IMR-90 (cell line): ENCODE measurements around the gene MPC2. TPM values are rescaled to one million over a fixed set of nuclear protein-coding genes. Genes with fewer than 3 reads are reported as not detected.

Source experiments
- ATAC-seq: fragments of 200-7000 bp; cut with Tn5 transposase; 2 replicates; pipeline ENCODE4 v1.9.1; 2020; ENCODE audit warnings: low read depth, mild to moderate bottlenecking, moderate library complexity
- BruUV-seq: library from RNA; stranded (reverse); fragments of 400-500 nt; replicated peaks from 2 replicates; lab custom pipeline; 2021; lab: Mats Ljungman, UMichigan
- CTCF ChIA-PET: fragments of 300-600 bp; formaldehyde crosslinking; extraction: SDS; loops from one replicate; lab custom pipeline; 2021; ENCODE audit warnings: antibody characterized with exemption; lab: Yijun Ruan, JAX
- POLR2A ChIA-PET: fragments of 300-600 bp; sonication (Branson Sonifier 250); formaldehyde crosslinking; loops from one replicate; lab custom pipeline; 2022; ENCODE audit warnings: antibody characterized with exemption; ENCODE audit not compliant: unreplicated experiment; lab: Charles Lee
- DNase-seq: peaks from one replicate; pipeline ENCODE4 v3.0.0; 2013
- H2AFZ ChIP-seq: replicated peaks from 2 replicates; pipeline ENCODE3; 2013; ENCODE audit warnings: low read length, mild to moderate bottlenecking; ENCODE audit not compliant: poor library complexity
- H2AK5ac ChIP-seq: 2 replicates; pipeline ENCODE4 v1.6.1; 2013; ENCODE audit warnings: low read depth, low read length, inconsistent platforms
- H2AK9ac ChIP-seq: replicated peaks from 2 replicates; pipeline ENCODE3; 2013; ENCODE audit warnings: mild to moderate bottlenecking, low read depth, low read length, moderate library complexity; ENCODE audit not compliant: poor library complexity
- H2BK120ac ChIP-seq: 2 replicates; pipeline ENCODE4 v1.6.1; 2013; ENCODE audit warnings: low read depth, low read length, inconsistent platforms
- H2BK15ac ChIP-seq: 3 replicates; pipeline ENCODE4 v1.6.1; 2013; ENCODE audit warnings: low read depth, low read length, inconsistent platforms
- H2BK20ac ChIP-seq: 2 replicates; pipeline ENCODE4 v1.6.1; 2013; ENCODE audit warnings: low read depth, mild to moderate bottlenecking, inconsistent platforms, low read length, moderate library complexity
- H2BK5ac ChIP-seq: 2 replicates; pipeline ENCODE4 v1.6.1; 2013; ENCODE audit warnings: mild to moderate bottlenecking, low read depth, low read length, inconsistent platforms; ENCODE audit not compliant: poor library complexity, severe bottlenecking
- H3K14ac ChIP-seq: replicated peaks from 2 replicates; pipeline ENCODE4 v1.6.1; 2013; ENCODE audit warnings: low read depth, low read length, inconsistent platforms
- H3K18ac ChIP-seq: 2 replicates; pipeline ENCODE4 v1.6.1; 2013; ENCODE audit warnings: low read depth, low read length, control low read depth
- H3K23ac ChIP-seq: 2 replicates; pipeline ENCODE4 v1.6.1; 2013; ENCODE audit warnings: low read depth, low read length, inconsistent platforms
- H3K27ac ChIP-seq: 2 replicates; pipeline ENCODE4 v1.5.1; 2013; ENCODE audit warnings: mild to moderate bottlenecking, control low read depth, low read length; ENCODE audit not compliant: insufficient read depth
- H3K27me3 ChIP-seq: 2 replicates; pipeline ENCODE4 v1.6.1; 2013; ENCODE audit warnings: low read length; ENCODE audit not compliant: control insufficient read depth, insufficient read depth
- H3K36me3 ChIP-seq: 2 replicates; pipeline ENCODE4 v1.6.1; 2013; ENCODE audit warnings: low read length, mixed read lengths; ENCODE audit not compliant: control insufficient read depth, insufficient read depth
- H3K4ac ChIP-seq: 2 replicates; pipeline ENCODE4 v1.6.1; 2013; ENCODE audit warnings: low read depth, low read length, inconsistent platforms
- H3K4me1 ChIP-seq: 2 replicates; pipeline ENCODE4 v1.6.1; 2013; ENCODE audit warnings: low read length, mixed read lengths; ENCODE audit not compliant: control insufficient read depth, insufficient read depth
- H3K4me2 ChIP-seq: 2 replicates; pipeline ENCODE4 v1.6.1; 2013; ENCODE audit warnings: low read depth, mild to moderate bottlenecking, control low read depth, low read length, moderate library complexity
- H3K4me3 ChIP-seq: 2 replicates; pipeline ENCODE4 v1.5.1; 2013; ENCODE audit warnings: low read depth, mild to moderate bottlenecking, control low read depth, low read length, moderate library complexity; ENCODE audit not compliant: insufficient read depth
- H3K56ac ChIP-seq: 2 replicates; pipeline ENCODE4 v1.6.1; 2013; ENCODE audit warnings: low read length, inconsistent platforms; ENCODE audit not compliant: insufficient read depth; ENCODE audit errors: extremely low read depth
- H3K79me1 ChIP-seq, 2 experiments: 2 replicates each; pipeline ENCODE4 v1.6.1; 2013; ENCODE audit warnings: low read length in 2 of 2, inconsistent platforms in 1 of 2, low read depth in 1 of 2
- H3K9ac ChIP-seq: 2 replicates; pipeline ENCODE4 v1.6.1; 2013; ENCODE audit warnings: low read depth, low read length, control low read depth
- H3K9me1 ChIP-seq: 2 replicates; pipeline ENCODE4 v1.6.1; 2013; ENCODE audit warnings: low read length, inconsistent platforms; ENCODE audit not compliant: insufficient read depth
- H3K9me3 ChIP-seq: 2 replicates; pipeline ENCODE4 v1.6.1; 2013; ENCODE audit warnings: low read length; ENCODE audit not compliant: control insufficient read depth, insufficient read depth
- H4K20me1 ChIP-seq: 2 replicates; pipeline ENCODE4 v1.6.1; 2013; ENCODE audit warnings: low read length, inconsistent platforms; ENCODE audit not compliant: insufficient read depth
- H4K5ac ChIP-seq: 2 replicates; pipeline ENCODE4 v1.6.1; 2013; ENCODE audit warnings: mild to moderate bottlenecking, low read depth, low read length, control low read depth
- H4K8ac ChIP-seq, 2 experiments: 2 replicates each; pipeline ENCODE4 v1.6.1; 2013; ENCODE audit warnings: low read depth in 2 of 2, low read length in 2 of 2, control low read depth in 1 of 2, inconsistent platforms in 1 of 2
- H4K91ac ChIP-seq: 2 replicates; pipeline ENCODE4 v1.6.1; 2013; ENCODE audit warnings: low read depth, low read length, inconsistent platforms; ENCODE audit not compliant: insufficient read depth
- ELK1 ChIP-seq: fragments of 150-350 bp; IDR thresholded peaks from 2 replicates; pipeline ENCODE4 v1.6.1; 2016; ENCODE audit warnings: low read depth, mild to moderate bottlenecking, low read length, moderate library complexity, borderline replicate concordance
- MAFK ChIP-seq: IDR thresholded peaks from 2 replicates; pipeline ENCODE4 v1.6.1; 2012; ENCODE audit warnings: low read depth, low read length, improper control_type of control experiment
- MAZ ChIP-seq: IDR thresholded peaks from 2 replicates; pipeline ENCODE4 v1.6.1; 2012; ENCODE audit warnings: low read depth, mild to moderate bottlenecking, low read length, improper control_type of control experiment, moderate library complexity, borderline replicate concordance
- NFE2L2 ChIP-seq: fragments of 150-350 bp; IDR thresholded peaks from 2 replicates; pipeline ENCODE4 v1.6.1; 2016; ENCODE audit warnings: low read depth, mild to moderate bottlenecking, low read length
- RAD21 ChIP-seq: IDR thresholded peaks from 2 replicates; pipeline ENCODE4 v1.6.1; 2012; ENCODE audit warnings: low read length, improper control_type of control experiment
- RCOR1 ChIP-seq: IDR thresholded peaks from 2 replicates; pipeline ENCODE4 v1.6.1; 2012; ENCODE audit warnings: mild to moderate bottlenecking, low read length, improper control_type of control experiment; ENCODE audit not compliant: insufficient replicate concordance
- WGBS, 2 experiments: methylation state at CpG; one replicate each; pipeline versions ENCODE4 v1.1.5 to v1.1.7; 2013; ENCODE audit warnings: missing lambda C conversion rate in 2 of 2; ENCODE audit not compliant: insufficient read length in 1 of 2; ENCODE audit errors: extremely low coverage in 2 of 2; 5-methylcytosine and 5-hydroxymethylcytosine counted together
- dilution Hi-C: fragments of 300-500 bp; cut with HindIII; formaldehyde crosslinking; loops from one replicate; pipeline ENCODE4 v1.14.3; 2018; ENCODE audit warnings: low sequenced_read_pairs; ENCODE audit not compliant: unreplicated experiment
- in situ Hi-C: fragments of 300-500 bp; cut with MboI; formaldehyde crosslinking; loops from 3 replicates; pipeline ENCODE4 v1.14.3; 2019; ENCODE audit warnings: low sequenced_read_pairs, inconsistent platforms, mixed read lengths
- intact Hi-C: fragments of 100-400 bp; cut with micrococcal nuclease; formaldehyde crosslinking; loops from 2 replicates; pipeline ENCODE4 v1.10.0; 2022
- polyA plus RNA-seq, 3 experiments: library from polyadenylated mRNA; depleted of rRNA; stranded (reverse); fragments of >200 nt; gene quantifications; 2 replicates each; pipeline ENCODE4 v1.2.3, GENCODE V29; 2012; ENCODE audit warnings: low replicate concordance in 1 of 3
- total RNA-seq: library from RNA; depleted of rRNA; stranded (reverse); fragments of >200 nt; gene quantifications from 2 replicates; pipeline ENCODE4 v1.2.3, GENCODE V29; 2012
- TF ChIP-seq, protein P1 (sequence below): conservative IDR thresholded peaks from 2 replicates; pipeline ENCODE4 v1.5.1; 2012; ENCODE audit warnings: mild to moderate bottlenecking, low read depth, low read length, improper control_type of control experiment

The MPC2 gene
- total and polyA plus RNA-seq, 2 of the 4 experiments (the other 2 are of a cell fraction), result 35.0 to 42.9 TPM

GRCh38 chr1:167878372-167879160 lies 58.3 kb downstream of the MPC2 start:
- POLR2A ChIA-PET, result no interaction called here
- no TSS peak for BruUV-seq
- H4K8ac ChIP-seq, result no peak overlapping the region

More at GRCh38 chr1:167878372-167879160, 58.3 kb downstream of the MPC2 start:
- Histone ChIP-seq H3K18ac (no peak overlapping the region), H3K4me3 (no peak overlapping the region), H3K36me3 (no peaks in the 10 kb centered on the region), H3K27me3 (no peaks in the 10 kb centered on the region), H3K4me1 (peaks cover 10% of the 10 kb centered on the region), H2BK20ac (no peak overlapping the region), H3K23ac (no peak overlapping the region), H3K14ac (no peak overlapping the region), H4K91ac (no peak overlapping the region), H2AK5ac (no peak overlapping the region), H3K4ac (no peak overlapping the region; the same call in 1 of the 2 replicates), H2BK15ac (no peak overlapping the region), H3K9ac (no peak overlapping the region), H3K9me1 (peaks cover 3% of the 10 kb centered on the region), H4K5ac (no peak overlapping the region), H3K27ac (no peak overlapping the region), H2AFZ (no peak overlapping the region), H4K20me1 (no peaks in the 10 kb centered on the region), H3K79me1 (no peaks in the 10 kb centered on the region), H2AK9ac (no peak overlapping the region), H3K56ac (no peak overlapping the region), H3K9me3 (no peaks in the 10 kb centered on the region), H3K4me2 (no peak overlapping the region), H2BK5ac (no peak overlapping the region), H2BK120ac (no peak overlapping the region)
- DNase-seq (no peak), ATAC-seq (no peak)
- CTCF ChIA-PET, result interaction anchor here (1.2 kb wide), 1 partner anchor 32 kb away, joined by 3 read pairs; no protein-coding TSS in a partner anchor
- intact Hi-C loops, result no loop called here
- TF ChIP-seq ELK1, result no peak
- no peak for TF ChIP-seq RCOR1
- TF ChIP-seq, protein P1, sequence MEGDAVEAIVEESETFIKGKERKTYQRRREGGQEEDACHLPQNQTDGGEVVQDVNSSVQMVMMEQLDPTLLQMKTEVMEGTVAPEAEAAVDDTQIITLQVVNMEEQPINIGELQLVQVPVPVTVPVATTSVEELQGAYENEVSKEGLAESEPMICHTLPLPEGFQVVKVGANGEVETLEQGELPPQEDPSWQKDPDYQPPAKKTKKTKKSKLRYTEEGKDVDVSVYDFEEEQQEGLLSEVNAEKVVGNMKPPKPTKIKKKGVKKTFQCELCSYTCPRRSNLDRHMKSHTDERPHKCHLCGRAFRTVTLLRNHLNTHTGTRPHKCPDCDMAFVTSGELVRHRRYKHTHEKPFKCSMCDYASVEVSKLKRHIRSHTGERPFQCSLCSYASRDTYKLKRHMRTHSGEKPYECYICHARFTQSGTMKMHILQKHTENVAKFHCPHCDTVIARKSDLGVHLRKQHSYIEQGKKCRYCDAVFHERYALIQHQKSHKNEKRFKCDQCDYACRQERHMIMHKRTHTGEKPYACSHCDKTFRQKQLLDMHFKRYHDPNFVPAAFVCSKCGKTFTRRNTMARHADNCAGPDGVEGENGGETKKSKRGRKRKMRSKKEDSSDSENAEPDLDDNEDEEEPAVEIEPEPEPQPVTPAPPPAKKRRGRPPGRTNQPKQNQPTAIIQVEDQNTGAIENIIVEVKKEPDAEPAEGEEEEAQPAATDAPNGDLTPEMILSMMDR, result no peak
- TF ChIP-seq MAZ, result no peak
- TF ChIP-seq NFE2L2, result no peak
- TF ChIP-seq RAD21, result no peak
- no peak for TF ChIP-seq MAFK
- in situ Hi-C loops, result no loop called here
- WGBS, 2 experiments, result 88 to 100% methylated on average over 1 to 3 of the region's 7 CpGs
- dilution Hi-C loops, result no loop called here
